OCI-LY7 (cell line): ENCODE results near the gene DTWD2.

Experiments
- EZH2phosphoT487 ChIP-seq: fragments of 200-600 bp; sonication (generic); IDR thresholded peaks from 2 replicates; pipeline ENCODE4 v1.6.1; 2018; ENCODE audit warnings: low read depth, borderline replicate concordance, mild to moderate bottlenecking, mixed run types, antibody characterized with exemption, low read length, moderate library complexity, mixed read lengths
- TF ChIP-seq, protein P1 (sequence below): fragments of 200-600 bp; sonication (generic); conservative IDR thresholded peaks from 2 replicates; pipeline ENCODE4 v1.5.1; 2014; ENCODE audit warnings: mild to moderate bottlenecking, antibody characterized with exemption, low read length, moderate library complexity, mixed read lengths

GRCh38 chr5:119010206-119010605 lies 21.9 kb upstream of the DTWD2 start:
- TF ChIP-seq, protein P1, sequence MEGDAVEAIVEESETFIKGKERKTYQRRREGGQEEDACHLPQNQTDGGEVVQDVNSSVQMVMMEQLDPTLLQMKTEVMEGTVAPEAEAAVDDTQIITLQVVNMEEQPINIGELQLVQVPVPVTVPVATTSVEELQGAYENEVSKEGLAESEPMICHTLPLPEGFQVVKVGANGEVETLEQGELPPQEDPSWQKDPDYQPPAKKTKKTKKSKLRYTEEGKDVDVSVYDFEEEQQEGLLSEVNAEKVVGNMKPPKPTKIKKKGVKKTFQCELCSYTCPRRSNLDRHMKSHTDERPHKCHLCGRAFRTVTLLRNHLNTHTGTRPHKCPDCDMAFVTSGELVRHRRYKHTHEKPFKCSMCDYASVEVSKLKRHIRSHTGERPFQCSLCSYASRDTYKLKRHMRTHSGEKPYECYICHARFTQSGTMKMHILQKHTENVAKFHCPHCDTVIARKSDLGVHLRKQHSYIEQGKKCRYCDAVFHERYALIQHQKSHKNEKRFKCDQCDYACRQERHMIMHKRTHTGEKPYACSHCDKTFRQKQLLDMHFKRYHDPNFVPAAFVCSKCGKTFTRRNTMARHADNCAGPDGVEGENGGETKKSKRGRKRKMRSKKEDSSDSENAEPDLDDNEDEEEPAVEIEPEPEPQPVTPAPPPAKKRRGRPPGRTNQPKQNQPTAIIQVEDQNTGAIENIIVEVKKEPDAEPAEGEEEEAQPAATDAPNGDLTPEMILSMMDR = no peak
- no peak for TF ChIP-seq EZH2phosphoT487
